Left lobe of liver (tissue), 2 donors: Measurements from ENCODE around the gene TSPAN31. TPM values are rescaled to one million over a fixed set of nuclear protein-coding genes. Genes with fewer than 3 reads are reported as not detected.

ENCODE experiments used
- ATAC-seq: fragments of 200-7000 bp; cut with Tn5 transposase; one replicate; pipeline ENCODE4 v1.9.1; 2020; ENCODE audit warnings: mild to moderate bottlenecking, moderate library complexity
- DNase-seq: peaks from one replicate; pipeline ENCODE4 v3.0.0-alpha.2; 2020; ENCODE audit warnings: low spot score
- total RNA-seq: library from RNA; stranded (reverse); gene quantifications from one replicate; pipeline ENCODE4 v1.2.1, GENCODE V29; 2021
- donor health status: DM: no; HTN: no; CAD: no; lungs with moderate emphysema.
- donor health status: DM: no; HTN: yes; CAD: no.

Gene TSPAN31
- total RNA-seq, 1 donor from 2014 or later: 18.2 TPM

DNA sequence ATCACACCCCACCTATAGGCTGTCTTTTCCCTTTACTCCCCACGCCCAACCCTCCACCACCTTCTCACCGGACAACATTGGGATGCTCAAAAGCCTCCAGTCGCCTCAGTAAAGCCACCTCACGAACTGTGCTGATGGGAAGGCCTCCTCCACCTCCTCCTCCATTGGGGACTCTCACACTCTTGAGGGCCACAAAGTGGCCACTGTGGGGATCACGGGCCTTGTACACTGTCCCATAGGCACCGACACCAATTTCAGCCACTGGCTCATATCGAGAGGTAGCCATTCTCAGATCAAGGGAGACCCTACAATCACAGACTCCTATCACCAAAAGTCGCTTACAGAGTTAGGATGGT, 6.6 kb downstream of the TSPAN31 start:
- ATAC-seq (no peak), DNase-seq (no peak)

DNA sequence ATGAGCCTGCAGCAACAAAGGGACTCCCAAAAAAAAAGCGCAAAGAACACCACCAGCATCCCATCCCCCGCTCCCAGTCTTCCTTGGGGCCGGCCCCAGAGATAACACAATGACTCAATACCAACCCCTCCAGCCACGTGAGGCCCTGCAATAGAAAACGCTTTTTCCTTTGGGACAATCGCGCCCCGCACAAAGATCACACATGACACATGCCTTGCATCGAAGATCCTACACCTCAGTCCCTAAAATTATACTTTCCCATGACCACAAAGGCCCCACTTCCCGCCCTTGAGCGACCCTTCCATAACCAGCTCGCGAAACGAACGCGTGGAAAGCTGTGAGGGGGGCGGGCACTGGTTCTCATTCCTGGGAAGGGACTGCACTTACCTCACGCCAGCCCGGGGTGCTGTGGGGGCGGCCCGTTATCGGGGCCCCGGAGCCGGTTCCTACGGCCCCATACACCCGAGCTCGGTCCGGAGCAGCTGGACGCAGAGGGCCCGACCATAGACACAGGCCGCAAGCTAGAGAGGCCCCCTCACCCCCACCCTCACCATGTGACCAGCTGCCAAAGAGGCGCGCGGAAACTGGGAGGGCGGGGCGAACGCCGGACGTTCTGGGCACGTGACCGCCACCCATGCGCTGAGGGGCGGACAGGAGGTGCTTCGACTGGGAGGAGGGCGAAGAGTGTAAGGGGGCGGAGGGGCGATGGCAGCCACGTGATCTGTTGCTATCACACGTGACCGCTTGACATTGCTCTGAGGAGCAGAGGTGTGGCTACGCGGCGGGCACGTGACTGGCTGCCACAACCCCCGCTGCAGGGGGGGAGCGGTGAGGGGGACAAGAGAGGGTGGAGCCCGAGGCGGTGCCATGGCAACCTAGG, 7.2 kb downstream of the TSPAN31 start, which contains the start of gene CDK4:
Gene CDK4, minus strand, starts transcription at position 523 of the 880 bp plus-strand sequence. CDS start 593 bp downstream, outside the sequence.
- ATAC-seq: peak; percentile 84
- peak; percentile 99 for DNase-seq

DNA sequence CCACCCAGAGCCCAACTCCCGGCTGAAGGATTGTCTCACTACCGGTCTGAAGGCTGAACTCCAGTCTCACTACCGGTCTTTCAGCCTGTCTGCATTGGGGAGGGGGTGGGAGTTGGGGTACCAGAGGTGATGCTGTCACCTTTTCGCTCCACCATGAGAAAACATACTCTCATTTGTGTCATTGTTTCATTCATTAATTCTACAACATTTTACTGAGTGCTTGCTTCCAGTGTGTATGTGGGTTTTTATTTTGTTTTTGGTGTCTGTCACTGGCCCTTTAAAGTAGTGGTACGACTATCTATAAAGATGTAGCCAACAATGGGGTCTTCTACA, 7.8 kb downstream of the TSPAN31 start:
- ATAC-seq (no peak), DNase-seq (no peak)

DNA sequence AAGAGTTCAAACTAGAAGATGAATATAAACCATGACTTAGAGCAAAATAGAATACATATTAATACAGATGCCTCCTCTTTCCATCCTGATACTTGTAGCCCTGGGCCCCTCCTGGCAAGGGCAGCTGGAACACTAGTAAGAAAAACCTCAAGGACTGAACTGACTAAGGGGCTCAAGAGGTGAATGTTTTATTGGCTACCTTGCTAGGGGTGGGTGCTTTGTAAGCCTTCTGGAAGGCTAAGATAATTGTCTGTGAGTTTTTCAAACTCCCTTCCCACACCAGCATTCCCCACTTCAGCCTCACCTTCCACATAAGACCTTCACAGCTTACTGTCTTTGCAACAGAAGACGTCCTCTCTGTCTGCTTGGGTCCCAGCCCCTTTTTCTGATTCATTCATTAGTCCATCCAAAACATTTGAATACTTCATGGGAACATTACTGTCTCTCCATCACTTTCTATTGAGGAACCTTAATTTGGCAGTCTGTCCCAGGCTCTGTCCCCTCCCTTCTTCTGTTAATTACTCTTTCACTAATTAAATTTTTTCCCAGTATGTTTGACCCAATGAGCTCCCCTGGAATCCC, 9.0 kb downstream of the TSPAN31 start:
- DNase-seq (no peak), ATAC-seq (no peak)

DNA sequence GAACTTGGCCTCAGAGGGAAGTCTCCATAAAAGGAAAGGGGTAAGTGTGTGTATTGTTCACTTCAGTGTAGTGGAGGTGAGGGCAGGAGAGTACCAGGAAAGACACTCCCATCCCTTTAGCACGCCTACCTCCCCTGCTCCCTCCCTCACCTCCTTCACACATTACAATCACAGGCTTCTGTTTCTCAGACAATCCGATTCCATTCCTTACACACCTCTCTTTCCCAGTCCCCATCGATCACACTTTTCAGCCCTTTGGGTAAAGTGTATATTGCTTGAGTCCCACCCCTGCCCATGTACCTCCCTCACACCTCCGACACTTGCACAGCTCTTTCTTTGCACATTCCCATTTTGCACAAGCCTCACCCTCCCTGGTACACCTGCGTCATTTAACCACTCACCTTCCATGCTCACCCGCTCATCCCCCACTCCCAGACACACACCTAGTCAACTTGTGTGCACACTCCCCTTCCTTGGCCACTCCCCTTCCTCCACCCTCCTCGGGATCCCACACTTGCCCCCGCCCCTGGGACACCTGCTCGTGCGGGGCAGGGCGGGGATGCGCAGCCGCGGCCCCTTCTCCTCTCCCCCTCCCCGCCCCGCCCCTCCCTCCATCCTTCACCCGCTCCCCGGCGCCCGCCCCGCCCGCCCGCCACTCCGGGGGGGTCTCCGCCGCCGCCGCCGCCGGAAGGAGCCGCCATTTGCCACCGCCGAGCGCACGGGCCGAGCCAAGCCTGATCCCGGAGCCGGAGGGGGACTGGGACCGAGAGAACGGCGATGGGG, 9.8 kb downstream of the TSPAN31 start, which contains the start of gene MARCHF9:
Gene MARCHF9, plus strand, starts transcription at position 693 of the 783 bp plus-strand sequence. CDS start 426 bp downstream, outside the sequence.
- DNase-seq: no peak
- peak; percentile 17 for ATAC-seq

DNA sequence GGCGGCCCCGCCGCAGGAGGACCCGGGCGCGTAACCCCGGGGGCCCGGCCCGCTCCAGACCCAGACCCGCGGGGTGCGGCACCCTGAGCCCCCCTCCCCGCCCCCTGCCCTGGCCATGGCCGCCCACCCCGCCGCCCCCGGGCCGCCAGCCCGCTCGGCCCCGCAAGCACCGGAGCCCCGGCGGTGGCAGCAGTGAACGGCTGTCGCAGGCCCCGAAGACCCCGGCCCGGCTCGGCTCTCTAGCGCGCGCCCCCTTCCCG, 10.3 kb downstream of the TSPAN31 start:
- ATAC-seq (no peak), DNase-seq (no peak)

DNA sequence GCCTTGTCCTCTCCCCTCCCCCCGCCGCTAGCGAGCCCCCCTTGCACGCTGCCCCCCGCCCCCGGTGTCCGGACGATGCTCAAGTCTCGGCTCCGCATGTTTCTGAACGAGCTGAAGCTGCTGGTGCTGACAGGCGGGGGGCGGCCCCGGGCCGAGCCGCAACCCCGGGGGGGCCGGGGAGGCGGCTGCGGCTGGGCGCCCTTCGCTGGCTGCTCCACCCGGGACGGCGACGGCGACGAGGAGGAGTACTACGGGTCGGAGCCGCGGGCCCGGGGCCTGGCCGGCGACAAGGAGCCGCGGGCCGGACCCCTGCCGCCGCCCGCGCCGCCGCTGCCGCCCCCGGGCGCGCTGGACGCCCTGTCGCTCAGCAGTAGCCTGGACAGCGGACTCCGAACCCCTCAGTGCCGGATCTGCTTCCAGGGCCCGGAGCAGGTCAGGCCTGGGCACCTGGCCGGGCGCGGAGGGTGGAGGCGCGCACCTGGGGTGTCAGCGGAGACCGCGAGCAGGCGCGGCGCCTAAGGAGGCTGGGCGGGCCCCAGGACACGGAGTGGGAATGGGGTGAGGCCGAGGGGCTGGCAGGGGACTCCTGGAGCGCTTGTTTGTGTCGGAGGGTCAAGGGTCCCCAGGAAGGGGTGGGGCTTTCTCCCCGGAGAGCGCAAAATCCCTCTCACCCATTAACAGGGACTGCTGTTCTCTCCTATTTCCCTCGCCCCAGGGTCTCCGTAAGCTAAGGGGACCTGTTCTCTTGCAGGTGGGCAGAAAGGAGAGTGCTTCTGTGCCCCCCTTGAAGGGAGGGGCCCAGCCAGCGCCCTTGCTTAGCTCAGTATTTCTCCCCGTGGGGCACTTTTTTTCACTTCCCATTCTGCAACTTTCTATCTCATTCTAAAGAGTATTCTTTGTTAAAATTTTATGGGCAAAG, 10.9 kb downstream of the TSPAN31 start:
- peak; percentile 65 for DNase-seq
- peak; percentile 25 for ATAC-seq

DNA sequence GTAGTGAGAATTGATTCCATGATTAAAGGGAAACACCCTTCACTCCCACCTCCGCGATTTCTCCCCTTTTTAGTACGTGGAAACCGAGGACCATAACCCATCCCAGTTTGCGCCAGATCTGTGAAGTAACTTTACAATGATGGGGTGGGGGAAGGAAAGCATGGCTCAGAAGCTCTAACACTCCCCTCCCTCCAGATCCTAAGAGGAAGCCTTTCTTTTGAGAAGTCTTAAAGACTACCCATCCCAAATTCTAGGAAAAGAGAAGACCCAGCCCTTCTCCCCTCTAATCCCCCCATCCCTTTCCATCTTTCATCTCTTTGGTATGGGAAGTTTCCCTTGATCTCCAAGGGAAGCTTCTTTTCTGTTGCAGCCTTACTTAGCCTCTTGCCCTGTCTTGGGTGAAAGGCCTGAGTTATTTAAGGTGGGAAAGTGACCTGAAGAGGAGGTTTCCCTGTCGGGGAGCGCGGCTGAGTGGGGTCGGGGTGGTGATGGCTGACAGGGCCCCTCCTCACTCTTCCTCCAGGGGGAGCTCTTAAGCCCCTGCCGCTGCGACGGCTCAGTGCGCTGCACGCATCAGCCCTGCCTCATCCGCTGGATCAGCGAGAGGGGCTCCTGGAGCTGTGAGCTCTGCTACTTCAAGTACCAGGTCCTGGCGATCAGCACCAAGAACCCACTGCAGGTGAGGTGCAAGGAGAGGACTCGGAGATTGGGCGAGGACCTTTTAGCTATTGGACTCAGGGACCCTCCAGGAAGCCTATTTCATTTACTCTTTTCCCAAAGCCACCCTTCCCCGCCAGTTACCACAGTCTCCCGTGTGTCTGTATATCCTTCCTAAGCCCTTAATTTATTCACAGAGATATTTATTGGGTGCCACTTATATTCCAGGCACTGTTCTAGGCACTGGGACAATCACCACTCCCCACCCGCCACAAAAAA, 11.8 kb downstream of the TSPAN31 start:
- DNase-seq (no peak), ATAC-seq (no peak)

DNA sequence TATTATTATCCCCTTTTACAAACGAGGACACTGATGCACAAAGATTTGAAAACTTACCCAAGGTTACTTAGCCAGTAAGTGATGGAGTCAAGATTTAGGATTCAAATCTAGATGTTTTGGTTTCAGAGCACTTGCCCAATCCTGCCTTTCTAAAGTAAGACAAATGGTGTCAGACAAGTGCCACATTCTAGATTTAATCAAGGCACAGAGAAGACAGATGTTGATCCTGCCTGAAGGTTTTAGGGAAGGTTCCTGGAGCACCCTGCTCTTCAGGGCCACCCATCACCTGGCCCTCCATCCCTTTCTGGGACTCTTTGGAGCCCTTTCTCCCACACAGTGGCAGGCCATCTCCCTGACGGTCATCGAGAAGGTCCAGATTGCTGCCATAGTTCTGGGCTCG, 12.9 kb downstream of the TSPAN31 start:
- ATAC-seq: no peak
- DNase-seq: no peak

DNA sequence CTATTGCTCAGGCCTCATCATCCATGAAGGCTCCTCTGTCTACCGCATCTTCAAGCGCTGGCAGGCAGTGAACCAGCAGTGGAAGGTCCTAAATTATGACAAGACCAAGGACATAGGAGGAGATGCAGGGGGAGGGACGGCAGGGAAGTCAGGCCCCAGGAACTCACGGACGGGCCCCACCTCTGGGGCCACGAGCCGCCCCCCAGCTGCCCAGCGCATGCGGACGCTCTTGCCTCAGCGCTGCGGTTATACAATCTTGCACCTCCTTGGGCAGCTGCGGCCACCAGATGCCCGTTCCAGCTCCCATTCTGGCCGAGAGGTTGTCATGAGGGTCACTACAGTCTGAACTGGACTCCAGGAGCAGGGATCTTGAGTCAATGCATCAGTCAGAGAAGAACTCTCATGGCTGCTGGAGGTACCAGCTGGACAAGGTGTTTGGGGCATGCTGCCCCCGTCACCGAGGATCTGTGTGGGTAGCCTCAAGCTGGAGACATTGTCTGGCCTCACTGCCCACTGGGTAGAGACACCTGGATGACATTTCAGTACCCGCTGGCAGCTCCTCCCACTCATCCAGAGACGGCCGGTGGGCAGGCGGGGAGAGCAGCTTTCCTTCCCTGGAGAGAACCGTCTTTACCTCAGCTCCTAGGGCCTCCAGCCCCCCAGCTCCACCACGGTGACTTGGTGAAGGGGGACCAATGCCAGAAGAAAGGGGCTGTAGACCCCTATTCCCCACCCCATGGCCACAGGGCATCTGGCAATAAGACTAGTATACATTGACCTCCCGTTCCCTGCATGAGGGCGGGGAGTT, 13.9 kb downstream of the TSPAN31 start:
- DNase-seq: no peak
- ATAC-seq: no peak

DNA sequence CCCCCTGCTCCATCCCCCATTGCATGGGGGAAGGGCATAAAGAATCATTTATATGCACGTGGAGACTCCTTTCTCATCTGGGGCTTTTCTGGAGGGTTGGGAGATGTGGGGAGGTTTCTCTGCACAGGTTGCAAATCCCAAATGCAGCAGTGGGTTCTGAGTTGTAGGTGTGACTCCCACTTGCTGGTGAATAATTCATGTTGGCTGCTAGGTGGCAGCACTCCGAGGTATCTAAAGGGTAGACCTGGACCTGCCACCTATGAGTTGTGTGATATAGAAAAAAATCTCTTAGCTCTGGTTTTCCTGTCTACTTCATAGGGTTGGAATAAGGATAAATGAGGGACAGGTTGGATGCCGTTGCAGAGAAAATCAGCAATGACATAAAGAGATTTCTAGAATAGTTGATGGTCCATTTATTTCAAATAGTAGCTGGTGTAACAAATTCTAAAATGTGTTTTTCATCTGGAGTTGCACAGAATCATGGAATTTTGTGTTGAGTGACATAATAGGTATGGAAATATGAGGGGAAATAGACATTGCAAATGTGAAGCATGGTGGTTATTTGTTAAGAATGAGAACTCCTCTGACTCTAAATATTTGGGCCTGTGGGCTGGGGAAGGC, 14.6 kb downstream of the TSPAN31 start:
- DNase-seq (no peak), ATAC-seq (peak; percentile 48)

DNA sequence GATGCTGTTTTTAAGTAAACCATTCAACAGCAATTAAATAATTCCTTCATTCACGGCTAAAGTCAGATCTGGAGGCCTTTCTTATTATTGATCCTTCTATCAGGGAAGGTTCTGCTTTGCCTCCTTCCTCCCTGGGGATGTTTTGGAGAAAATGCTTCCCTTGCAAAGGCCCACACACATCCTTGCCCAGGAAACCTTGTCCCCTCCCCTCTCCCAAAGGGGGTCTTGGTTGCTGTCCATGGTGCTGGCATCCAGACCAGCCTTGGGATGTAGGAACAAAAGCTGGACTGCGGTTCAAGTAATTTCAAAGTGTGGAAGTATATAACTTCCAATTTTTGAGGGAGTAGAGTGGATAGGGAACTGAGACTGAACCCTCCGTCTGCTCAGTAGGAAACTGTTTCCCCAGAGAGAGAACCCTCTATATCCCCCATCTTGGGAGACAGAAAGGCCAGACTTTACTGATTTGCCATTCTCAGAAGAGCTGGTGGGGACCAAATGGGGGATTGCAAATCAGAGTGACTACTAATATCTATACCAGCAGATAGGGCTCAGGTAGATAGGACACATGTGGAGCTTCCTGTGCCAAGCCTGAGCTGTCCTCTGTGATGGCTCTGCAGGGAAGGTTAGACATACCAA, 15.6 kb downstream of the TSPAN31 start:
- DNase-seq (no peak), ATAC-seq (no peak)

DNA sequence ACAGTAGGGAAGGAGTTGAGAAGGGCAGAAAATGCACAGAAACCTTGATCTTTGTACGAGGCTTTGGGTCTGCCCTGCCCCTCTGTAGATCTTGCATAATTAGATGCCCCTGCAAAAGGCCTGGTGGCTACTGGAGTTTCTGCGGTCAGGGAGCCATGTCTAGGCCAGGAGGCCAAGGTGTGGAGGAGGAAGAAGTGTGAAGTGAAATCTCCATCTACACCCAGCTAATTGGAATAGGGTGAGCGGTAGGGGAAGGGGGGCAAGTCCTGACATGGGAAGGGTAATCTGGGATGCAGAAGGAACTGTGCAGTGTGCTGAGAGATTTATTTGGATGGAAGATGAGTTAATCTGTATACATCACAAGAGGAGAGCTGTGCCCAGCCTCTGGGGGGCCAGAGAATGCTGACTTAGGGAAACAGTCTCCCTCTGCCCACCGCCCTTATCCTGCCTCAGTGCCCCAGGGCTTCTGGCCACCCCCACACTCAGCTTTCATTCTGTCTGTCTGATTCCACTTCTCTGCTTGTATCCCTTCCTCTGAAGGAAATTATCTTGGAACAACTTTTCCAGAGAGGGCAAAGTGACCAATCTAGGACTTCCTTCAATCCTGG, 16.7 kb downstream of the TSPAN31 start:
- DNase-seq: no peak
- ATAC-seq: no peak

DNA sequence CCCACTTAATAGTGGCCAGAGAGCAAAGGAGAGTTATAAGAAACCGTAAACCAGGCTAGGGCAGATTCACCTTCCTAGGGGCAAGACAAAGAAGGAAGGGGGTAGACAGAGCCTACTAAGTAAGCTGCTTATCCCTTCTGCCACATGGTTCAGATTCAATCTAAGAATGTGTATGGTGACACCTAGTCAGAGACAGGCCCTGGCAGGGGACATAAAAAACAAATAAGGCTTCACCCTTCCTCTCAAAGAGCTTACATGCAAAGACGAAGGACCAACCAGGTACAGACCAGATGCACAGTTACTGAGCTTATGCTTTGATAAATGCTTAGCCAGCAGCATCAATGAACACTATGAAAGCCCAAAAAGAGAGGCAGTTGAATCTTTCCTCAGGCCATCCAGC, 17.6 kb downstream of the TSPAN31 start:
- ATAC-seq: no peak
- no peak for DNase-seq

DNA sequence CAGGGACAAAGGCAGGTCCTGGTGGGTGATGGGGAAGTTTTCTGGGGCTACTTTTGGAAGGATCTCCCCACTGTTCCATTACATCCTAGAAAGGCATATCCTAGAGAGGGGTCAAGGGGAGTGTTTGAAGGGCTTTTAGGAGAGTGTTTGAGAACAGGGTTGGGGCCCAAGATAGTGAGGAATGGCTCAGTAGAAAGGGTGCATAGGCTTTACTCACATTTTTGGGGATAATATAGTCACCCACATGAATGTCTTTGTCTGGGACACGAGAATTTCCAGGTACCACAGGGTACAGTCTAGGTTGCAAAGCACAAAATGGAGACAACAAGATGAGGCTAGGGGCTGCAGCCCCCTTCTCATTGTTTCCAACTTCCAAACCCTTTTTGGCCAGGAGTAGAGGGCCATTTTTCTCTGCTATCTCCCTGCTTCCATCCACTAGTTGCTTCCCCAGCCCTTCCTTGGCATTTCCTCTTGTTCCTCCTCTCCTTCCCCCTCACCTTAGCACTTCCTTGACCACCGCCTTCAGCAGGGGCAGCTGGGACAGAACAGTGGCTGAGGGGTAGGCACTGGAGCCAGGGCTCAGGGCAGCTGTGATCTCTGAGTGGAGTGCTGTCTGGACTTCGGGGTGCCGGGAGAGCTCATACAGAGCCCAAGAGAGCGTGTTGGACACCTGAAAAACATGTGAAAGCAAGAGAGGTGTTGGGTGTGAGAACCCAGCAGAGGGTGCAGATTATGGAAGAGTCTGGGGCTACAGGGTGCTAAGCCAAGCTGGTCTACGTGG, 19.2 kb downstream of the TSPAN31 start:
- no peak for DNase-seq
- ATAC-seq: no peak

DNA sequence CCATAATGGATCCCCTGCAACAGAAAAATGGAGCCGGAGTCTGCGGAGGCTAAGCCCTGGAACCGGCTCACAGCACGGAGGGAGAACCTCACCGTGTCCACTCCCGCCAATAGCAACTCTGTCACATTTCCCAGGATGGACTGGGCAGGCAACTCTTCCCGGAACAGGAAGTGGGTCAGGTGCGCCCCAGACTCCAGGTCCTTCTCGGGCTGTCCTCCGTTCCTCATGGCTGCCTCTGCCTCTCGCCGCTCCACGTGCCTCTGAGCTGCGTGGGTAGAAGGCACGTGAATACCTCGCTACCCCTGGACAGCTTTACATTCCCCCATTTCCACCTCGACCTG, 19.8 kb downstream of the TSPAN31 start:
- no peak for DNase-seq
- ATAC-seq: peak; percentile 13
